HepG2 (cell line): Measurements from ENCODE around the gene ALG9. TPM values are rescaled to one million over a fixed set of nuclear protein-coding genes. Genes with fewer than 3 reads are reported as not detected.

Experiments used
- ATAC-seq: fragments of 200-7000 bp; cut with Tn5 transposase; 3 replicates; pipeline ENCODE4 v1.9.1; 2020; ENCODE audit warnings: mild to moderate bottlenecking, moderate library complexity
- BruUV-seq: library from RNA; stranded (reverse); fragments of 400-500 nt; replicated peaks from 2 replicates; lab custom pipeline; 2021; lab: Mats Ljungman, UMichigan
- CTCF ChIA-PET: fragments of 300-600 bp; formaldehyde crosslinking; extraction: SDS; loops from one replicate; lab custom pipeline; 2021; ENCODE audit warnings: low total read pairs, inconsistent platforms, low intra/inter-chr PET ratio; lab: Yijun Ruan, JAX
- POLR2A ChIA-PET: fragments of 350-600 bp; sonication (Branson Sonifier 250); formaldehyde crosslinking; loops from one replicate; lab custom pipeline; 2020; ENCODE audit warnings: antibody characterized with exemption, inconsistent platforms; lab: Yijun Ruan, JAX
- DNase-seq: peaks from one replicate; pipeline ENCODE4 v3.0.0-alpha.2; 2015; ENCODE audit warnings: low spot score
- FAIRE-seq: peaks from 3 replicates; lab custom pipeline; 2011; peaks lifted over from hg19 to GRCh38; lab: Jason Lieb, UNC
- H2AFZ ChIP-seq: one replicate; pipeline ENCODE4 v1.6.1; 2011; ENCODE audit warnings: low read length, inconsistent platforms
- H3K27ac ChIP-seq: fragments of 300-600 bp; 3 replicates; pipeline ENCODE4 v1.8.0; 2011; ENCODE audit warnings: mixed run types, mild to moderate bottlenecking, mixed read lengths, low read length, inconsistent platforms; ENCODE audit not compliant: insufficient read depth; ENCODE audit errors: extremely low read length
- H3K27me3 ChIP-seq, 2 experiments: fragments of 200-600 bp in 1 of 2; 2 replicates in 1 of 2; 3 replicates in 1 of 2; pipeline versions ENCODE4 v1.6.0 to v1.8.0; 2011; ENCODE audit warnings: low read length in 2 of 2, mild to moderate bottlenecking in 2 of 2, moderate library complexity in 2 of 2, inconsistent platforms in 1 of 2; ENCODE audit not compliant: insufficient read depth in 2 of 2, control insufficient read depth in 1 of 2
- H3K36me3 ChIP-seq, 2 experiments: fragments of 200-600 bp in 1 of 2; replicated peaks in 1 of 2; 2 replicates in 1 of 2; 3 replicates in 1 of 2; pipeline versions ENCODE4 v1.5.1 to v1.8.0; 2011; ENCODE audit warnings: low read length in 2 of 2, inconsistent platforms in 1 of 2; ENCODE audit not compliant: insufficient read depth in 2 of 2, control insufficient read depth in 1 of 2
- H3K4me1 ChIP-seq: 2 replicates; pipeline ENCODE4 v1.5.1; 2012; ENCODE audit warnings: low read length, inconsistent platforms; ENCODE audit not compliant: insufficient read depth
- H3K4me2 ChIP-seq: 2 replicates; pipeline ENCODE4 v1.6.0; 2011; ENCODE audit warnings: low read depth, low read length, inconsistent platforms
- H3K4me3 ChIP-seq, 3 experiments: fragments of 200-600 bp in 1 of 3; sonication (generic), shearing (Covaris generic) in 1 of 3; replicated peaks in 1 of 3; 2 replicates each; pipeline ENCODE4 v1.5.1; 2011 to 2016; ENCODE audit warnings: low read length in 3 of 3, inconsistent platforms in 2 of 3, low read depth in 2 of 3, mild to moderate bottlenecking in 2 of 3, control low read depth in 1 of 3, mixed read lengths in 1 of 3; ENCODE audit not compliant: insufficient read depth in 1 of 3
- H3K79me2 ChIP-seq: one replicate; pipeline ENCODE4 v1.6.1; 2011; ENCODE audit warnings: low read length, inconsistent platforms; ENCODE audit not compliant: insufficient read depth
- H3K9ac ChIP-seq: 2 replicates; pipeline ENCODE4 v1.6.0; 2011; ENCODE audit warnings: mild to moderate bottlenecking, low read depth, low read length, inconsistent platforms; ENCODE audit not compliant: insufficient read depth
- H3K9me3 ChIP-seq: 2 replicates; pipeline ENCODE4 v1.5.1; 2012; ENCODE audit warnings: mild to moderate bottlenecking, low read length
- H4K20me1 ChIP-seq: 2 replicates; pipeline ENCODE4 v1.6.0; 2011; ENCODE audit warnings: inconsistent platforms, mild to moderate bottlenecking, low read length, moderate library complexity; ENCODE audit not compliant: insufficient read depth
- FOXK1 ChIP-seq: sonication (generic); formaldehyde crosslinking; IDR thresholded peaks from 2 replicates; pipeline ENCODE4 v1.4.0; 2020; ENCODE audit warnings: low read depth, missing genetic modification reagents, borderline replicate concordance
- HOXA5 ChIP-seq: sonication (generic); formaldehyde crosslinking; IDR thresholded peaks from 2 replicates; pipeline ENCODE4 v1.4.0; 2020; ENCODE audit warnings: missing genetic modification reagents
- MBNL3 ChIP-seq: fragments of 250-450 bp; sonication (Bioruptor Pico); conservative IDR thresholded peaks from 2 replicates; pipeline ENCODE4 v1.8.0; 2022; ENCODE audit warnings: mild to moderate bottlenecking, inconsistent platforms
- MTA3 ChIP-seq: sonication (generic); formaldehyde crosslinking; IDR thresholded peaks from 2 replicates; pipeline ENCODE4 v1.4.0; 2020; ENCODE audit warnings: missing genetic modification reagents
- NR2F2 ChIP-seq: IDR thresholded peaks from 2 replicates; pipeline ENCODE4 v1.6.1; 2012; ENCODE audit warnings: low read depth, inconsistent platforms, borderline replicate concordance
- SOX13 ChIP-seq, 3 experiments: fragments of 450-650 bp in 1 of 3; sonication (generic) in 1 of 3; formaldehyde crosslinking in 1 of 3; IDR thresholded peaks in 2 of 3; conservative IDR thresholded peaks in 1 of 3; 2 replicates each; pipeline versions ENCODE4 v1.5.0 to v1.6.1; 2016 to 2020; ENCODE audit warnings: antibody characterized with exemption in 1 of 3, mild to moderate bottlenecking in 1 of 3, missing compliant biosample characterization in 1 of 3, missing genetic modification reagents in 1 of 3, moderate library complexity in 1 of 3
- SP5 ChIP-seq: IDR thresholded peaks from 2 replicates; pipeline ENCODE4 v1.6.1; 2016; ENCODE audit warnings: low read depth, borderline replicate concordance
- SPEN ChIP-seq: sonication (generic); formaldehyde crosslinking; IDR thresholded peaks from 2 replicates; pipeline ENCODE4 v1.5.1; 2020; ENCODE audit warnings: low read depth, mild to moderate bottlenecking, missing genetic modification reagents
- SUZ12 ChIP-seq: fragments of 150-350 bp; IDR thresholded peaks from 2 replicates; pipeline ENCODE4 v1.6.1; 2014; ENCODE audit warnings: low read depth, low read length
- ZEB1 ChIP-seq: IDR thresholded peaks from 2 replicates; pipeline ENCODE4 v1.6.1; 2012; ENCODE audit warnings: mild to moderate bottlenecking, low read depth, inconsistent platforms; ENCODE audit not compliant: insufficient replicate concordance
- ZNF180 ChIP-seq: sonication (generic); formaldehyde crosslinking; IDR thresholded peaks from 2 replicates; pipeline ENCODE4 v1.4.0; 2020; ENCODE audit warnings: low read depth, missing genetic modification reagents, borderline replicate concordance
- ZNF335 ChIP-seq: sonication (generic); formaldehyde crosslinking; IDR thresholded peaks from 2 replicates; pipeline ENCODE4 v1.4.0; 2020; ENCODE audit warnings: missing genetic modification reagents
- ZNF678 ChIP-seq: sonication (generic); formaldehyde crosslinking; IDR thresholded peaks from 2 replicates; pipeline ENCODE4 v1.4.0; 2020; ENCODE audit warnings: mild to moderate bottlenecking, missing genetic modification reagents
- WGBS: methylation state at CpG from one replicate; pipeline ENCODE4 v1.1.6; 2017; ENCODE audit warnings: low lambda C conversion rate; 5-methylcytosine and 5-hydroxymethylcytosine counted together
- in situ Hi-C: cut with HindIII; loops from 2 replicates; pipeline ENCODE4 v1.10.0; 2017; ENCODE audit warnings: low pct_unique_long_range_greater_than_20kb; ENCODE audit not compliant: extremely low pct_ligation_motif_present
- intact Hi-C: fragments of 100-400 bp; cut with micrococcal nuclease; formaldehyde crosslinking; loops from one replicate; pipeline ENCODE4 v1.10.0; 2022; ENCODE audit not compliant: unreplicated experiment
- polyA plus RNA-seq, 8 experiments: library from polyadenylated mRNA; depleted of rRNA in 3 of 8; stranded (reverse) in 7 of 8; unstranded in 1 of 8; fragments of >200 nt; fragmentation: Illumina TruSeq in 4 of 8; extraction: Trizol in 4 of 8; gene quantifications; 2 replicates each; pipeline versions ENCODE4 v1.2.1 to v1.2.3, GENCODE V29; 2011 to 2016; ENCODE audit warnings: low read depth in 4 of 8, missing spikeins in 1 of 8, mixed read lengths in 1 of 8; ENCODE audit not compliant: insufficient read depth in 1 of 8
- total RNA-seq, 5 experiments: library from RNA; depleted of rRNA; stranded (reverse); fragments of >200 nt; fragmentation: Illumina TruSeq; extraction: Trizol; gene quantifications; 2 replicates each; pipeline ENCODE4 v1.2.3, GENCODE V29; 2016; ENCODE audit warnings: low read depth in 1 of 5
- TF ChIP-seq, protein P1 (sequence below): sonication (generic); formaldehyde crosslinking; IDR thresholded peaks from 2 replicates; pipeline ENCODE4 v1.9.0; 2021; ENCODE audit warnings: missing genetic modification reagents, mild to moderate bottlenecking, borderline replicate concordance
- TF ChIP-seq, protein P2 (sequence below): sonication (generic); IDR thresholded peaks from 2 replicates; pipeline ENCODE4 v1.6.1; 2016; ENCODE audit warnings: low read depth, borderline replicate concordance
- TF ChIP-seq, protein P3 (sequence below): sonication (generic); formaldehyde crosslinking; IDR thresholded peaks from 2 replicates; pipeline ENCODE4 v1.5.0; 2020; ENCODE audit warnings: missing genetic modification reagents
- TF ChIP-seq, protein P4 (sequence below): sonication (generic); formaldehyde crosslinking; IDR thresholded peaks from 2 replicates; pipeline ENCODE4 v1.5.1; 2020; ENCODE audit warnings: missing genetic modification reagents, mild to moderate bottlenecking, borderline replicate concordance

The ALG9 gene
- total and polyA plus RNA-seq, 2 of the 13 experiments (the other 11 are each of a cell fraction or from before 2014, with no cell fraction given): 39.4 to 40.6 TPM

DNA sequence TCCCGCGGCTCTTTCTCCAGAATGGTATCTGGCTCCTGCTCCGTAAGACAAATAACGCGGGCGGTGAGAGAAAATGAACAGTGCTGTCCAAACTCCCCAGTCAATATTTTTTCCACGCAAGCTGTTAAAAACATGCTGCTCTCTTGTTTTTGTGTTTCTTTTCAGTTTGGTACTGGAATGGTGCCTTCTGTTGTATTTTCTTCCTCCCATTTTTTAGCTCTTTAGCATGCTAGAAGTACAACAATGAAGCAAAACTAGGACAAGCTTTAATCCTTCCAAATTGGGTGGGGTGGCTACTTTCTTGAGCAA, 104.6 kb downstream of the ALG9 start:
- ATAC-seq (peak; percentile 68), DNase-seq (peak; percentile 36), FAIRE-seq (no peak)
- under 1% methylated on average over 7 of the region's 7 CpGs for WGBS
- Histone ChIP-seq H3K4me3 (peak overlapping the region; percentile 89 to 98 (median 93)), H3K4me2 (peak overlapping the region; percentile 99), H3K9me3 (no peaks in the 10 kb centered on the region), H3K79me2 (peaks cover 34% of the 10 kb centered on the region), H2AFZ (peak overlapping the region; percentile 98), H3K9ac (peak overlapping the region; percentile 93), H3K36me3 (peaks cover 8 to 13% of the 10 kb centered on the region in 2 experiments; a peak in 4 of 5 replicates), H4K20me1 (no peaks in the 10 kb centered on the region), H3K27ac (peak overlapping the region; percentile 94), H3K4me1 (peaks cover 38% of the 10 kb centered on the region), H3K27me3 (no peaks in the 10 kb centered on the region; a peak in 1 of 5 replicates)
- in situ Hi-C loops (no loop called here), intact Hi-C loops (loop anchor here (1.0 kb wide), 1 partner anchor 28 kb away; no protein-coding TSS in a partner anchor)
- POLR2A ChIA-PET: interaction anchor here (0.7 to 4.7 kb wide), 20 partner anchors 8 to 163 kb away, joined by 3 to 68 read pairs (median 6); partner anchors contain the start of genes ALG9 and SIK2
- CTCF ChIA-PET: no interaction called here
- BruUV-seq: no TSS peak
- no peak for TF ChIP-seq SPEN (CRISPR knock-in tag)
- no peak for TF ChIP-seq SUZ12
- TF ChIP-seq SP5 (CRISPR knock-in tag): no peak
- no peak for TF ChIP-seq ZNF335 (CRISPR knock-in tag)
- TF ChIP-seq FOXK1 (CRISPR knock-in tag): no peak
- no peak for TF ChIP-seq NR2F2
- no peak for TF ChIP-seq HOXA5 (CRISPR knock-in tag)
- TF ChIP-seq, protein P1, sequence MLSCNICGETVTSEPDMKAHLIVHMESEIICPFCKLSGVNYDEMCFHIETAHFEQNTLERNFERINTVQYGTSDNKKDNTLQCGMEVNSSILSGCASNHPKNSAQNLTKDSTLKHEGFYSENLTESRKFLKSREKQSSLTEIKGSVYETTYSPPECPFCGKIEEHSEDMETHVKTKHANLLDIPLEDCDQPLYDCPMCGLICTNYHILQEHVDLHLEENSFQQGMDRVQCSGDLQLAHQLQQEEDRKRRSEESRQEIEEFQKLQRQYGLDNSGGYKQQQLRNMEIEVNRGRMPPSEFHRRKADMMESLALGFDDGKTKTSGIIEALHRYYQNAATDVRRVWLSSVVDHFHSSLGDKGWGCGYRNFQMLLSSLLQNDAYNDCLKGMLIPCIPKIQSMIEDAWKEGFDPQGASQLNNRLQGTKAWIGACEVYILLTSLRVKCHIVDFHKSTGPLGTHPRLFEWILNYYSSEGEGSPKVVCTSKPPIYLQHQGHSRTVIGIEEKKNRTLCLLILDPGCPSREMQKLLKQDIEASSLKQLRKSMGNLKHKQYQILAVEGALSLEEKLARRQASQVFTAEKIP (CRISPR knock-in tag): no peak
- no peak for TF ChIP-seq SOX13 (IDR thresholded peaks at IDR 0.05)
- peak in 1 of 2 experiments; percentile 0; a peak in 1 of 4 replicates for TF ChIP-seq SOX13 (CRISPR knock-in tag; conservative IDR thresholded peaks at IDR 0.05 in 1 of 2, IDR thresholded peaks at IDR 0.05 in 1 of 2)
- TF ChIP-seq, protein P2, sequence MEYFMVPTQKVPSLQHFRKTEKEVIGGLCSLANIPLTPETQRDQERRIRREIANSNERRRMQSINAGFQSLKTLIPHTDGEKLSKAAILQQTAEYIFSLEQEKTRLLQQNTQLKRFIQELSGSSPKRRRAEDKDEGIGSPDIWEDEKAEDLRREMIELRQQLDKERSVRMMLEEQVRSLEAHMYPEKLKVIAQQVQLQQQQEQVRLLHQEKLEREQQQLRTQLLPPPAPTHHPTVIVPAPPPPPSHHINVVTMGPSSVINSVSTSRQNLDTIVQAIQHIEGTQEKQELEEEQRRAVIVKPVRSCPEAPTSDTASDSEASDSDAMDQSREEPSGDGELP: no peak
- peak; percentile 23 for TF ChIP-seq ZEB1
- no peak for TF ChIP-seq MBNL3 (CRISPR knock-in tag)
- no peak for TF ChIP-seq MTA3
- TF ChIP-seq, protein P3, sequence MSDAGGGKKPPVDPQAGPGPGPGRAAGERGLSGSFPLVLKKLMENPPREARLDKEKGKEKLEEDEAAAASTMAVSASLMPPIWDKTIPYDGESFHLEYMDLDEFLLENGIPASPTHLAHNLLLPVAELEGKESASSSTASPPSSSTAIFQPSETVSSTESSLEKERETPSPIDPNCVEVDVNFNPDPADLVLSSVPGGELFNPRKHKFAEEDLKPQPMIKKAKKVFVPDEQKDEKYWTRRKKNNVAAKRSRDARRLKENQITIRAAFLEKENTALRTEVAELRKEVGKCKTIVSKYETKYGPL (CRISPR knock-in tag): no peak
- TF ChIP-seq ZNF180: no peak
- no peak for TF ChIP-seq ZNF678 (CRISPR knock-in tag)
- TF ChIP-seq, protein P4, sequence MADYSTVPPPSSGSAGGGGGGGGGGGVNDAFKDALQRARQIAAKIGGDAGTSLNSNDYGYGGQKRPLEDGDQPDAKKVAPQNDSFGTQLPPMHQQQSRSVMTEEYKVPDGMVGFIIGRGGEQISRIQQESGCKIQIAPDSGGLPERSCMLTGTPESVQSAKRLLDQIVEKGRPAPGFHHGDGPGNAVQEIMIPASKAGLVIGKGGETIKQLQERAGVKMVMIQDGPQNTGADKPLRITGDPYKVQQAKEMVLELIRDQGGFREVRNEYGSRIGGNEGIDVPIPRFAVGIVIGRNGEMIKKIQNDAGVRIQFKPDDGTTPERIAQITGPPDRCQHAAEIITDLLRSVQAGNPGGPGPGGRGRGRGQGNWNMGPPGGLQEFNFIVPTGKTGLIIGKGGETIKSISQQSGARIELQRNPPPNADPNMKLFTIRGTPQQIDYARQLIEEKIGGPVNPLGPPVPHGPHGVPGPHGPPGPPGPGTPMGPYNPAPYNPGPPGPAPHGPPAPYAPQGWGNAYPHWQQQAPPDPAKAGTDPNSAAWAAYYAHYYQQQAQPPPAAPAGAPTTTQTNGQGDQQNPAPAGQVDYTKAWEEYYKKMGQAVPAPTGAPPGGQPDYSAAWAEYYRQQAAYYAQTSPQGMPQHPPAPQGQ (CRISPR knock-in tag): no peak
